NCI-H748 (cell line): Measurements from ENCODE around the gene ARID5B.

ENCODE experiments used
- DNase-seq: peaks from one replicate; lab custom pipeline; 2025; ENCODE audit not compliant: unreplicated experiment; lab: John Stamatoyannopoulos, UW

ARID5B gene

DNA sequence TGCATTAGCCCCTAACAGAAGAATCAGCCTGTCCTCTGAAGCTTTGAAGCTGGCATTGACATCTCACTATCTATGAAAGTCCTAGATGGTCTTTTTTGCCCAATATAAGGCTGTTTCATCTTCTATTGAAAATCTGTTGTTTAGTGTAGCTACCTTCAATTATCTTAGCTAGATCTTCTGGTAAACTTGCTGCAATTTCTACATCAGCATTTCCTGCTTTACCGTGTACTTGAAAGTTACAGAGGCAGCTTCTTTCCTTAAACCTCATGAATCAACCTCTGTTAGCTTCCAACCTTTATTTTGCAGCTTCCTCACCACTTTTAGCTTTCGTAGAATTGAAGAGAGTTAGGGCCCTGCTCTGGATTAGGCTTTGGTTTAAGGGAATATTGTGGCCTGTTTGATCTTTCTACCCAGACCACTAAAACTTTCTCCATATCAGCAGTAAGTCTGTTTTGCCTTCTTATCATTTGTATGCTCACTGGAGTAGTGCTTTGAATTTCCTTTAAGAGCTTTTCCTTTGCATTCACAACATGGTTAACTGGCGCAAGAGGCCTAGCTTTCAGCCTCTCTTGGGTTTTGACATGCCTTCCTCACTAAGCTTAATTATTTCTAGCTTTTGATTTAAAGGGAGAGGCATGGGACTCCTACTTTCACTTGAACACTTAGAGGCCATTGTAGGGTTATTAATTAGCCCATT, 32.5 kb downstream of the ARID5B start:
- no peak for DNase-seq

DNA sequence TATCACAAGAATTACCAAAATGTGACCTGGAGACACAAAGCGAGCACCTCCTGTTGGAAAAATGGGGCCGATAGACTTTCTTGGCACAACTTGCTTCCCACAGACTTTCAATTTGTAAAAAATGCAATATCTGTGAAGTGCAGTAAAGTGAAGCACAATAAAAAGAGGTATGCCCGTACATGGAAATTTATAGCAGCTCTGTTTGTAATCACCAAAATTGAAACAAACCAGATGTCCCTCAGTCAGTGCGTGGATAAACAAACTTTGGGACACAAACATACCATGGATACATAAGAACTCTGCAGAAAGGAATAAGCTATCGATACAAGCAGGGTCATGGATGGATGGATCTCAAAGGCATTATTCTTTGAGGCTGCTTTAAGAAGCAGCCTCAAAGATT, 33.6 kb downstream of the ARID5B start:
- DNase-seq: no peak

DNA sequence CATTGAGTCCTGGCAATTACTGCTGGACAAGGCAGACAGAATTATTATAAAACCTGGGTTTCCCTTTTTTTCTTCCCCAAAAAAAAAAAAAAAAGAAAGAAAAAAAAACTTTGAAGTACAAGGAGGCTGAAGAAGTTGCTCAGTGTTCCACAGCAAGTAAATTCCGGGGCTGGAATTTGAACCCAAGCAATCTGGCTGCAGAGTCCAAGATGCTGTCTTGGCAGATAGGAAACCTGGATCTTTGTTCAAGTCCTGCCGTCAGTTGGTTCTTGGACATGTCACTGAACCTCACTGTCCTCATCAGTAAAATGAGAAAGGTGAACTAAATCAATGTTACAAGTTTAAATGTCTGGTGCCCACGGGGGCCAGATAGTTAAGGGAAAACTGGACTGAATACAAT, 35.3 kb downstream of the ARID5B start:
- DNase-seq: no peak

DNA sequence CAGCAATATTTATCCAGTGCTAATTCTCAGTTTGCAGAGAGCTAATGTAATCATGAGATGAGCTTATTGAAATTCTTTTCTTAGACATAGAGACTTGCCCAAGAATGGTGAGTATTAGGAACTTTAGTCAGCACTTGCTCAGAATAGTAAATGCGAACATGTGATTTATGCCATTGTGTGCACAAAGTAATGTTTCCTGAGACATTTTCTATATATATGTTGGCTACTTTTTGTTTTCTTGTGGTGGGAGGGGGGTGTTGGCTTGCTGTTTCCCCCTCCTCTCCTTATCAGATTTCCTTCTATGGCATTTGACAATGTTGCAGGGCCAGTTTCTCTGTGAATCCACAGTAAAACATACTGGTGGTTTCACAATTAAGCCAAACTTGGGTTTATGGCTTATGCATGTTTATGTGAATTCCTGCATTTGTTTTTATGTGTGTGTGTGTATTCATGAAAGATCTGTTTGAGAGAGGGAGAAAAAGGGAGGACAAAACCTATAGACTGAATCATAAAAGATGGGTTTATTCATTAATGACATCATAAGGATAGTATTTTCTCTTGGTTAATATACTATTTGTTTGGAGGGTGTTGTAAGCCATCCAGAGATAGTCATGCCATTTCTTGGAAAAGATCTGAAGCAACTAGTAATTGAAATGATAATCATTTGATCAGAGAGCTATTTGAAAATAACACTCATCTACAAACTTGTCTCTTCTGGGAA, 36.3 kb downstream of the ARID5B start:
- DNase-seq: no peak

DNA sequence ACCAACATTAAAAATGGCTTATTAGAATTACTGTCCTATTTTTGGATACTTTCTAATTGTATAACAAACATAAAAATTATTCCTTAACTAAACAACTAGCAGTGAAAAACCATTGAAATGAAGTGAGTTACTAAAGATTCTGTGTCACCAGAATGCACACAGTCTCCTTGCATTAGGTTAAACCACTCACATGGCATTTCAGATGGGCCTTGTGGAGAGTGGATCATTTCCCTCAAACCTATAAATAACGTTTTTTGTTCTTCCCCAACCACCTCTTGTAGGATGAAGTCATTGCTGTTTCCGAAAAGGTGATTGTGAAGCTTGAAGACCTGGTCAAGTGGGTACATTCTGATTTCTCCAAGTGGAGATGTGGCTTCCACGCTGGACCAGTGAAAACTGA, 38.4 kb downstream of the ARID5B start:
- no peak for DNase-seq

DNA sequence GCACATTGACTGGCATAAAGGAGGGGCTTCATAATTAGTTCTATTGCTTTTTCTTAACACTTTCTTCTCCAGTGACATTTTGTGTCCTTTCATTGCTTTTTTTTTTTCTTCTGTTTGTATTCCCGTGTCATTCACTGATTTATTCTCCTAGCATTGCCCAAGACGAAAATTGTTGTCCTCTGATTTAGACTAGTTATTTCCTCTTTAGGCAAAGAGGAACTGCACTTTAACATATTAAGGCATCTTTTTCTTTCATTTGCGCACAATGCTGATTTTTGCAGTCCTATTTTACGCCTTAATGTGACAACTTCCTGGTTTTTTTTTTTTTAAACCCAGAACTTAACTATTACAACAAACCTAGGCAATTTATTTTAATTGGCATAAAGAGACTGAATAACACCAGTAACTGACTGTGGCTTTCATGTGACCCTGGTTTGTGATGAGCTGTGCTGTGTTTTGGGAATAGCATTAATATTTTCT, 39.7 kb downstream of the ARID5B start:
- no peak for DNase-seq

DNA sequence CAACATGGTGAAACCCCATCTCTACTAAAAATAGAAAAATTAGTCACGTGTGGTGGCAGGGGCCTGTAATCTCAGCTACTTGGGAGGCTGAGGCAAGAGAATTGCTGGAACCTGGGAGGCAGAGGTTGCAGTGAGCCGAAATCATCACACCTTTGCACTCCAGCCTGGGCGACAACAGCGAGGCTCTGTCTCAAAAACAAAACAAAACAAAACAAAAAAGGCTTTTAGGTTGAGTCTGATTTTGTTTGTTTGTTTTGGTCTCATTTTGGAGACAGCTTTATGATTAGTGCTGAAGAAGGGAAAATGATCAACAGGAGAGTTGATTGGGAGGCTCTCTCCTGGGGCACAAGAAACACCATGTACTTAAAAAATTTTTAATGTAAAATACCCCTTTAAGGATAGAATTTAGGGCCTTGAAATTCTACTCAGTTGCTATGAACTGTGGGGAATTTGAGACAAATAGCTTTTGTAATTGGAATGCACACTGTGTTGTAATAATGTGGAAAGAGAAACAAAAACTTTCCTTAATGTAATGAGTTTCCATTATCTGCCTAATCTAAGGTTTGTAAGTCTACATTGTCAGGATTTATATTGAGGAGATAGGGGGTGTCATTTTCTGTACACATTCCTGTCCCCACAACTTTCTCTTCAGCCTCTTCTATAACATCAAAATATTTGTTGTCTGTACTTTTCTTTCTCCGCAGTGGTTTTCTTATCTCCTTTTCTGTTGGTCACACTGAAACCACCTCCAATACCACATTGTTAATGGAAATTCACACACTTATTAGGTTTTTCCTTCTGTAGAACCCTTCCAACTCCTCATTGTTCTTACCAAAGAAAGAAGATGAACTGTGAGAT, 41.3 kb downstream of the ARID5B start:
- DNase-seq: no peak

DNA sequence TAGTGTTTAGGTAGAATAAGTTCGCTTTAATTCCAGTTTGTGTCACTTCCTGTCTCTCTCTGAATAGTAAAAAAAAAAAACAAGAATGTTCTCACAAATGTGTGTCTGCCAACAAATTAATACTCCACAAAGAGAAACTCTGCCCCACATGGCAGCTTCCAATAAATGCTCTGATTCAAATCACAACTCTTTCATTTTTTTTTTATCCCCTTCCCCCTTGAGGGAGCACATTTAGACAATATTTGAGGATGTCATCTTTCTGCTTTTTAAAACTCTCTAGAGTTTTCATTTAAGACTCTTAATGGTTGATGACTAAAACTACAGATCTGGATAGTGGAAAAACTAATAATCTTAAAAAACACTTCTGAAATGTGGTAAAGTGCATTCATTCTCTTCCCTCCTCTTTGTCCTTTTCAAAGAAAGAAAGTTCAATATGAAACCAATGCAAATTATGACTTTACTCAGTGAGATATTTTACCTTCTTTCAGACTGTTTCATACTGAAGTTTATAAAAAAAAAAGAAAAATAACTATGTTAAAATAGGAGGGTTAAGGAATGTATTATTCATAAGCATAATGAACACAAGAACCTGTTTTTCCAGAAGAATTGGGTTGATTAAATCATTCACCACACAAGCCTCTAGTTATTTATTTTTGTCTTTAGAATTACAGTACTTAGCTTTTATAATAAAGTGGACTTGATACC, 42.3 kb downstream of the ARID5B start:
- DNase-seq: no peak

DNA sequence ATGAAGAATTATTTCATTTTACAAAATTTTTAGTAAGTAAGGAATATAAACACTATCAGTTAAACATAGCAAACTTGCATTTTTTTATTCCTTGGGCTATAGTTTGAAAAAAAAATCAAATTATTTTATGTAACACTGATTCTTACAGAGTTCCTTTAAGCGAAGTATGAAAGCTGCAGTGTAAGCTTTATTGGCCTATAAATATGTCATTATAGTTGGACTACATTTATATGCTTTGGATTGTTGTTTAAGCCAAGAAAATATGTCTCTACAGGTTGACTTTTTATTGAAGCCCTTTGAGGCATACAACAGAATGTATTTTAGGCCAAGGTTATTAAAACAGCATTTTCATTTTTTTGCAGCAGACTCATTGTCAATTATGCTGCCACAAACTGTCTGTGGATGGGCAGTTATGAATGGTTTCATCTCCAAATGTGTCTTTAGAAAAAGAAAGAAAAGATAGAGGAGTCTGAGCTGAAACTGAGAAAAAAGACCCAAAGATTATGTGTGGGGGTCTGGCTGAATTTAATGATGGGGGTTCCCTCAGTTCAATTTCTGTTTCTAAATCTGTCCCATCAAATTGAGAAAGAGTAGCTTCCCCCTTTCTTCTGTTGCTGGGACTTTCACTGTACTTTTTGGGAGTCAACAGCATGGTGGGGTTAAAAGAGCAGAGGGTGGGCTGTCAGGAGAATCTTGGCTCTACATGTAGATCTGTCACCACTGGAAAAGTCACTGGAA, 43.1 kb downstream of the ARID5B start:
- DNase-seq: no peak

DNA sequence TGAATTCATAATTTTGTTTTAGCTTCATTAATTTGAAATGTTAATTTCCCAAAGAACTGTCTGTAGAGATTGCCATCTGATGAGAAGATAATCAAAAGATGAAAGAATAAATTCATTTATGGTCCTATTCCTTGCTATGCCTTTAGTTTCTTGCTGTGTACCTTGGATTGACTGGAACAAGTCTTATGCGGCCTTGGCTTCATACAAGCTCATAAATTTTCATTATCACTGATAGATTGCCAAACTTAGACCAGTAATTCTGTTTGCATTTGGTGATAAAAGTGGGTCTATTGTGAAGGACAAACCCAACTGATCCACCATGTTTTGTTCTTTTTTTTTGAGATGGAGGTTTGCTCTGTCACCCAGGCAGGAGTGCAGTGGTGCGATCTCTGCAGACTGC, 48.2 kb downstream of the ARID5B start:
- no peak for DNase-seq

DNA sequence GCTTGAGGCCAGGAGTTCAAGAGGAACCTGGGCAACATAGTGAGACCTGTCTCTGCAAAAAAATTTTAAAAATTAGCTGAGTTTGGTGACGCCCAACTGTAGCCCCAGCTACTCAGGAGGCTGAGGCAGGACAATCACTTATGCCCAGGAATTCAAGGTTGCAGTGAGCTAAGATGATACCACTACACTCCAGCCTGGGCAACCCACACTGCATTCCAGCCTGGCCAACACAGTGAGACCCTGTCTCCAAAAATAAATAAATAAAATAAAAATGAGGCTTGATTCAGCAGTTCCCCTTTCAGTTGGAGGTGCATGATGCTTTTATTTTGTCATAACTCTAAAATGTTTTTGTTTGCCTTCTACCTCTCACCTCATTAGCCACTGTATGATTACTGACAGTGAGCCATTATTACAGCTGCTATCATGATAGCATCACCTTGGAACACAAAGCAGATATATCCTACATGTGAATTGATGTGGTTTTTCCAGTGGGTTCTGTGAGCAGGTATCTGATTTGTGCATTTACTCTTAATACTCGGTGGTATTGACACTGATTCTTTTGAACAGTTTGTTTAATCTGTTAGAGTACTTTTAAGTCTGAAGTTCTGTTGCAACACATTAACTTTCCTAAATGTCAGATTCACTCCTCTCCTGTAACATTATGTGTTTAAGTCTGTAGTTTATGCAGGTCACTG, 49.1 kb downstream of the ARID5B start:
- DNase-seq: peak; percentile 25

DNA sequence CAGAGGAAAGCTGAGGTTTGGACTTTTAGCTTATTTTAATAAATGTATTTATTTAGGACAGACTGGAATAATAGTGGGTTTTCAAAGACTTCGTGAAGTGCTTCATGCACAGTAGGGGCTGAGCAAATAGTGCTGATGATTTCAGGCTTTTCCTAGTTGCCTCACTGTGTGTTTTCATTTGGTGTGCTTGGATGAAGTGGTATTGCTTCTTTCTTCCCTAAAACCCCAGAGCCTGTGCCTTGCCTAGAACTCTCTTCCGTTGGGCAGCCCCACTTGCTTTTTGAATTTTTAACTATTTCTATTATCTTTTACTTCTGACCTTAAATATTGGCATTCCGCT, 49.6 kb downstream of the ARID5B start:
- peak; percentile 37 for DNase-seq

DNA sequence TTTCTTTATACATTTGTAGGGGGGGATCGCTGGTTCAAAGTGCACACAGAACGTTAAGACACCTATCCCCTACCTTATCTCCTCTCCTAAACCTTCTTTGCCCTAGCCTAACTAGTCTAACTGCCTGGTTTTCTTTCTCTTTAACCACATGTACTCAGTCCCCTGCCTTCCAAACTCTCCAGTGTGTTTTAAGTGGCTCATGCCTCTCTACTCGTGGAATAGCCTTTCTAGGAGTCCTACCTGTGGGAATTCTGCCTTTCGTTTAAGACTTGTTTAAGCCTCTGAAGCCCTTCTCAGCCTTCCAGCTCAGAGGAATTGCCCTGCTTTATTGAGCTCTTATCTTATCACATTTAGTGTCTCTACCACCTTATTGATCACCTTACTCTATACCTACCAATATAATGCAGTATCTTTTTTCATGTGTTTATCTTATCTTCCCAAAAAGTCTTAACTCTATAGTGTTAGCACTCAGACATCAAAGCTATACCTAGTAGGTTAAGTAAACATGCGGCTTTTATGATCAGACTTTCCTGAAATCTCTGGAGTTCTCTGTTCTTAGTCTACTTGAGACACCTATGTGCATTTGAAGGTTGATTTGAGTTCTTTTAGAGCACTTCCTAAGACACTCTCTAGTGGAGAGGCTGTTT, 50.7 kb downstream of the ARID5B start:
- DNase-seq: no peak

DNA sequence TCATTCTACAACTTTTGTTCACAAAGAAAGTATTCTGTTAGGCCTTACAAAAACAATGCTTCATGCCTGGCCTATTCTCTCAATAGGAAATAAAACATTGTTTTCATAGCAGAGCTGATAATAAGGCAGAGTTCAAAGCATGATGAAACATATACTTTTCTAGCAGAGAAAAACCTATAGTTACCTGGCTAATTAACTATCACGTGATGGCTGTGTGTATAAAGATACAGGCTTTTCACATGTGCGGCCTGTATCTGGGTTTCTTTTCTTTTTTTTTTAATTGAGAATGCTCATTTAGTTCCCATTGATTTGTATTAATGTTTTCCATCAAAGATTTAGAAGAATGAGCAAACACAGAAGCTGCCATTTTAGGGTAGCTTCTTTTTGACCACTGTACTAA, 51.7 kb downstream of the ARID5B start:
- no peak for DNase-seq

DNA sequence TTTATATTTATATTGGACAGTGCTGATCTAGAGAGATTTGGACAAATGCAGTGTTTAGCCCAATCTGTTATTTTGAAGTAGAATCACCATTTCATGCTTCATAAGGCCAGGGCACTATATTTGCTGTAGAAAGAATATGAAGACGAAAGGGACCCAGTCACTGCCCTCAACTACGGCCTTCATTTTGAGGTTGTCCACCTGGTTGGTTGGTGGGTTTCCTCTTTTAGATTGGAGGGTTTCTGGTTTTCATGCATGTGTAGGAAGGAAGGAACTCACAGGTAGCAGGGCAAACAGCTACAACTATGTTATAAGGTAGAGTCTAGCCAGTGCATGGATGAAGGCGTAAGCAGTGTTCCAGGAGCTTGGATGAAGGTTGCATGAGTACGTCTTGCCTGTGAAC, 56.3 kb downstream of the ARID5B start:
- DNase-seq: no peak

DNA sequence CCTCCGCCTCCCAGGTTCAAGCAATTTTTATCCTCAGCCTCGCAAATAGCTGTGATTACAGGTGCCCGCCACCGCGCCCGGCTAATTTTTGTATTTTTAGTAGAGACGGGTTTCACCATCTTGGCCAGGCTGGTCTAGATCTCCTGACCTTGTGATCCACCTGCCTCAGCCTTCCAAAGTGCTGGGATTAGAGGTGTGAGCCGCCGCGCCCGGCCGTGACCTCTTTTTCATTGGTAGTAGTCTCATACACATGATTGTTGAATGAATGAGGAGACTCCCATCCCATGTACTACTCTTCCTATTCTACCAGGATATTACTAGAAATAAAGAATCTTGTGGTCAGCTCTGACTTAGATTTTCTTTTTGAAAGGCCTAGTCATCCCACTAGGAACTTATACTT, 56.8 kb downstream of the ARID5B start:
- no peak for DNase-seq

DNA sequence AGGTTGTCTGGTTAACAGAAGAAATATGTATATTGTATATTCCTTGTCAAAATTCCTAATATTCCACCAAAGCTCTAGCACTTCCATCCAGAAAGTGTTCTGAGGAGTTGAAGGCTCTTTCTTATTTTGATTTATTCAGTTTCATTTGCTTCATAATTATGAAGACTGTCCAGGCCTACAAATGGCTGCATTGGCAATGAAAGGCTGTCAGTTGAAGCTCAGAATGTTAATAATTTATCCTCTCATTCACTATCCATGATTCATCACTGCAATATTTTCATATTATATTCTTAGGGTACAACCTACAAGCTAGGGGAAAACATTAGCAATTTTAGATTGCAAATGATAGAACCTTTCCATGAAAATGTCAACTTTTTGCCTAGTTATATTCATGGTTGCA, 57.3 kb downstream of the ARID5B start:
- no peak for DNase-seq

DNA sequence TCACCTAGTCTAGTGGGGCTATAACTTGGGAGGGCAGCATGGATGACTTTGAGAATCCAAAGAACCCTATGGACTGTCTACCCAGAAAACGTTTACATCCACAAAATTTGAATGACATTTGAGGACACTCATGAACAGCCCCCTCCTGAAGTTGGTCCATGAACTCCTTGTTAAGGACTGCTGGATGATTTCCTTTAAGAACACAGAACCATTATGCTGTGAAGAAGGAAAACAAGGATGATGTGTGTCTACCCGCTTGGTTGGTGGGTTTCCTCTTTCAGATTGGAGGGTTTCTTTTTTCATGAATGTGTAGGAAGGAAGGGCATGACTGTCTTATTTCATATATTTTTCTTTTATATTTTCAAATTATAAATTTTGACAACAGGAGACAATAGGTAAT, 58.3 kb downstream of the ARID5B start:
- no peak for DNase-seq

DNA sequence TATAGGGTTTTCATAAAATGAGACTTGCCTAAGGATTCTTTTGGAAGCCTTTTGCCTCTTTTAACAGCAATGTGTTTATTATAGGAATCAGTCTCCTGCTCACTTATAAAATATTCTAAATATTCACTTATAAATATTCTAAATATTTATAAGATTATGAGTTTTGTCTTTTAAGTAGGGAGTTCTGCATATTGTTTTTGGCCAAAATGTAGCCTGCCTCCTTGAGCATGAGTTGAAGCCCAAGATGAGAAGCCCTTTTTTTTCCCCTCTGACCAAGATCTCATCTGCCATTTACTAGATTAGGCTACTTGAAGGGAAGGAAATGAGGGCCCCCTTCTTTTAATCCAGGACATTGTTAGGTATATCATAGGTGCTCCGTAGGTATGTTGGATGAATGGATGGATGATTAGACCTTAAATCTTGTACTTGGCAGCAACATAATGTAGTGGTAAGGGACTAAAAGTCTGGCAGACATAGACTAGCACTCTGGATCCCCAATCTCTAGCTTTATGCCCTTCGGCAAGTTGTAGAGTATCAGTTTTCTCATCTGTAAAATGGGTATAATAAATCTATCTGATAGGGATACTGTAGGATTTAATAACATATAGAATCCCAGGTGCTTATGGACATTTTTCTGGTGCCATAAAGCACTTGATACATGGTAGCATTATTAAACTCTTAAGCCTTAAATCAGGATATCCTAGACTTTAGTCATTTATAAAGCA, 59.1 kb downstream of the ARID5B start:
- no peak for DNase-seq
